Immature natural killer cell (primary cell): ENCODE measurements around the gene TOB2. TPM values are rescaled to one million over a fixed set of nuclear protein-coding genes. Genes with fewer than 3 reads are reported as not detected.
"Not testable (repeated sequence)": the region's sequence is repeated elsewhere in the genome, so short reads cannot be mapped to it uniquely, and the experiment has no call there.

ENCODE experiments used
- DNase-seq, 3 donors: peaks; one replicate each; pipeline ENCODE4 v3.0.0; 2022; ENCODE audit warnings: mixed read lengths in 1 of 3
- H3K27ac Mint-ChIP-seq, 6 donors: one replicate each; pipeline ENCODE4 v1.8.0; 2020; ENCODE audit warnings: mixed read lengths in 6 of 6, mild to moderate bottlenecking in 5 of 6, inconsistent platforms in 4 of 6, moderate library complexity in 3 of 6
- H3K27me3 Mint-ChIP-seq, 3 donors: one replicate each; pipeline ENCODE4 v1.8.0; 2020 to 2021; ENCODE audit warnings: low read depth in 3 of 3, mild to moderate bottlenecking in 3 of 3, mixed read lengths in 3 of 3, moderate library complexity in 3 of 3, inconsistent platforms in 1 of 3
- H3K36me3 Mint-ChIP-seq, 3 donors: one replicate each; pipeline ENCODE4 v1.8.0; 2020; ENCODE audit warnings: mixed read lengths in 3 of 3, inconsistent platforms in 2 of 3, mild to moderate bottlenecking in 2 of 3
- H3K4me1 Mint-ChIP-seq, 2 donors: one replicate each; pipeline ENCODE4 v1.8.0; 2020; ENCODE audit warnings: inconsistent platforms in 2 of 2, mild to moderate bottlenecking in 2 of 2, mixed read lengths in 2 of 2, moderate library complexity in 1 of 2
- H3K4me3 Mint-ChIP-seq, 5 donors: one replicate each; pipeline ENCODE4 v1.8.0; 2020; ENCODE audit warnings: mild to moderate bottlenecking in 5 of 5, mixed read lengths in 5 of 5, inconsistent platforms in 3 of 5, moderate library complexity in 3 of 5
- H3K9me3 Mint-ChIP-seq, 6 donors: one replicate each; pipeline ENCODE4 v1.8.0; 2020; ENCODE audit warnings: mild to moderate bottlenecking in 6 of 6, mixed read lengths in 6 of 6, inconsistent platforms in 4 of 6, moderate library complexity in 3 of 6
- polyA plus RNA-seq, 3 donors: library from polyadenylated mRNA; unstranded; fragments of 300-500 nt; fragmentation: Illumina TruSeq; gene quantifications; one replicate each; pipeline ENCODE4 v1.2.3, GENCODE V29; 2021

The TOB2 gene
- polyA plus RNA-seq, 3 donors from 2014 or later: 5.9 to 23.6 (median 8.6) TPM

DNA sequence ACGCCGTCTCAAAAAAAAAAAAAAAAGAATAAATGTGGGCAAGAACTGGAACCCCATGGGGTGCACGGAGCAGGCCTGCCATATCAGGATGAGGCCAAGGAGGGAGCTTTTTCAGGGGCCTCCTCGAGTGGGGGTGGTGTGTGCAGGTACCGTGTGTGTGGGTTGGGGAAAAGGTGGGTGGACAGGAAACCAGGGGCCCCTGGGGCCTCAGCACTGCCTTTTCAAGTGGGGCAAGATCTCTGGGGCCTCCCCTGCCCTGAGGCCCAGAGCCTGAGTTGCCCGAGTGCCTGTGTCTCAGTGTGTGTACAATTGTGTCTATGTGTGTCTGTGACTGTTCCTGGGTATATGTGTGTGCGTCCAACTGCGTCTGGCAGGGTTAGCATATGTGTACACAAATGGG lies 41.0 kb downstream of the TOB2 start:
- Mint-ChIP-seq H3K27me3 (peaks cover 0 to 3% (median 2%) of the 10 kb centered on the region in 3 donors), H3K4me3 (no peak overlapping the region), H3K36me3 (no peaks in the 10 kb centered on the region), H3K4me1 (peaks cover 4 to 5% of the 10 kb centered on the region in 2 donors), H3K9me3 (no peaks in the 10 kb centered on the region), H3K27ac (no peak overlapping the region)
- no peak for DNase-seq

DNA sequence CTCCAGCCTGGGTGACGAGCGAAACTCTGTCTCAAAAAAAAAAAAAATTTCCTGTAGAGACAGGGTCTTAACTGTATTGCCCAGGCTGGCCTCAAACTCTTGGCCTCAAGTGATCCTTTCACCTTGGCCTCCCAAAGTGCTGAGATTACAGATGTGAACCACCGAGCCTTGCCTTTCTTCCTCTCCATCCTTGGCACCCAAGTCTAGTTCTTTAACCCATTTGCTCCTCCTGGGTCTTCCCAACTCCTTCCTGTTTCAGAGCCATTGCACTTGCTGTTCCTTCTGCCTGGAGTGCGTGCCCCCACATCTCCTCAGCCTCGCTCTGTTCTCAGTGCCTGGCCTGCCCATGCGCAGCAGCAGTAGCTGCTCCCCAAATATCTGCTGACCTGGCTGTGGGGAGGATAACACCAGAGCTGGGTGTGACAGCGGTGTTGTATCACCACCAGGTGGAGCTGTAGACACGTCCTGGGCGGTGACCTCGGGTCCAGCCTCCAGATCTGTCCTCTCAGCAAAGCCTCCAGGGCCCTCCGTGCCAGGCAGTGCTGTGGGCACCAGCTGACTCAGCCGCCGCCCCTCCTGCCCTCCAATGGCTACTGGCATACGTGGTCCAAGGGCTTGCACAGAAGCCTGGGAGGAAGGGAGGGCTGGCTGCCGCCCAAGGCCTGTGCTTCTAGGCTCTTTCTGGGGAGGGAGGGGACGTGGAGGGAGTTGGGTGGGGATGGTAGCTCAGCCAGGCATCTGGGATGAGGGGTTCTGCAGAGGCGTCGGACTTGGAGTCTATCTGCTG lies 42.9 kb downstream of the TOB2 start:
- Mint-ChIP-seq H3K36me3 (no peaks in the 10 kb centered on the region), H3K9me3 (no peaks in the 10 kb centered on the region), H3K4me3 (peak overlapping the region in 1 of 5 donors; percentile 8), H3K27ac (peak overlapping the region in 2 of 6 donors; percentile 21 to 23), H3K4me1 (peaks cover 4 to 5% of the 10 kb centered on the region in 2 donors), H3K27me3 (peaks cover 0 to 3% (median 2%) of the 10 kb centered on the region in 3 donors)
- peak; percentile 81 to 87 (median 84) for DNase-seq

DNA sequence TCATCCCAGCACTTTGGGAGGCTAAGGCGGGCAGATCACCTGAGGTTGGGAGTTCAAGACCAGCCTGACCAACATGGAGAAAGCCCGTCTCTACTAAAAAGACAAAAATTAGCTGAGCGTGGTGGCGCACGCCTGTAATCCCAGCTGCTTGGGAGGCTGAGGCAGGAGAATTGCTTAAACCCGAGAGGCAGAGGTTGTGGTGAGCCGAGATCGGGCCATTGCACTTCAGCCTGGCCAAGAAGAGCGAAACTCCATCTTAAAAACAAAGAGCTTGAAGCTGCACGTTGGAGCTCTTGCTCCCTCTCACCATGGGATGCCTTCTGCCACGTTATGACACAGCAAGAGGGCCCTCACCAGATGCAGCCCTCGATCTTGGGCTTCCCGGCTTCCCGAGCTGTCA lies 43.8 kb downstream of the TOB2 start:
- H3K4me1 Mint-ChIP-seq, H3K4me3 Mint-ChIP-seq, H3K36me3 Mint-ChIP-seq, H3K27ac Mint-ChIP-seq, H3K27me3 Mint-ChIP-seq, DNase-seq, H3K9me3 Mint-ChIP-seq: not testable (repeated sequence)

DNA sequence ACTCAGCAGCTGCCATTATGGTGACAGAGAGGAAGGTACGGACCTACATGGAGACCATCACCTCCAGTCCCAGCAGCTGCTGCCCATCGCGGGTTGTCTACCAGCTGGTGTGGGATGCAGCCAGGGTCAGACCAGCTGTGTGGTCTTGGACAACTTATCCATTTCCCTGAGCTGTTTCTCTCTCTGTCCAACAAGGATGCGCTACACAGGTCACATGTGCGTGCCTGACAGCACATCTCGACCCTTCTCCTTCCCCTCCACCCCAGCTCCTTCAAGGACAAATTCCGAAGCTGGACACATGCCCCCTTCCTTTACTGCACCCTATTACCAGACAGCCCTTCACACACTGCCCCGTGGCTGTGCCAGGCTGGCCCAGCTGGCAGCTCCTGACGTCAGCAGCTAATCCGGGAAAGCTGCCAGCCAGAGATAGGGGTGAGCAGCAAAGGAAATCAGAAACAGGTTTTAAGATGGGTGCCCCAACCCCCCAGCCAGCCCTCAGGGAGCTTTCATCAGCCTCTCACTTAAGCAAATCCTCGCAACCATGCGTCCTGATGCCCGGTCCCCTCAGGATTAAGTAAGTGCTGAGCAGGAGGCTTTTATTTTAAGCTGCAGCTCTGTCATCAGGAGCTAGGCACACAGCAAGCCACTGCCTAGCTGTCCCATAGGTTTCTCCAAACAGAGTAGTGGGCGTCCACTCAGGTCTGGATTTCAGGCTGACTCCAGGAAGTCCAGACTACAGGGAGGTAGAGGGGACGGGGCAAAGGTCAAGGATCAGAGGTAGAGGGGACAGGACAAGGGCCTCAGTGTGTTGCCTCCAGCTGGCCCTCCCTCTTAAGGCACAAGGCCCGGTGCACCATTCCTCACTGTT lies 44.6 kb downstream of the TOB2 start:
- Mint-ChIP-seq H3K36me3 (peaks cover 0 to 7% (median 0%) of the 10 kb centered on the region in 3 donors), H3K9me3 (no peaks in the 10 kb centered on the region), H3K4me1 (peaks cover 4 to 5% of the 10 kb centered on the region in 2 donors), H3K27me3 (peaks cover 0 to 2% (median 1%) of the 10 kb centered on the region in 3 donors), H3K27ac (no peak overlapping the region), H3K4me3 (no peak overlapping the region)
- no peak for DNase-seq

DNA sequence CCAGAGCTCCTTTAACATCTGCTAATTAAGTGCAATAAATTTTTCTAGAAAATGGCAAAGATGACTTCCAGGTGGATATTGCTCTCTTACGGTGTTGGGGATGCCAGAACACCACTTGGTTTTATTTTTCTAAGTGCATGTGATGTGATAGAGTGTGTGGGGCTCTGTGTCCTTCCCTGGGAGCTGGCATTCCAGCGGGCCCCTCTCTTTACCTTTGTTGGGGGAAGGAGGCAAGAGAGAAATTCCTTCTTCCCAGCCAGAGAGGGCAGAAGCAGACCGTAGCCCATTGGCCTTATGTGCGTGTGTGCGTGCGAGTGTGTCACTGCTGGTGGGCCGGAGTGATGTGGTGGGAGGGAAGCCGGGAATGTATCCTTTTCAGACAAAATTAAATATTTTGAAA lies 47.7 kb downstream of the TOB2 start:
- DNase-seq: no peak
- Mint-ChIP-seq H3K4me3 (no peak overlapping the region), H3K36me3 (peaks cover 0 to 13% (median 3%) of the 10 kb centered on the region in 3 donors), H3K27ac (no peak overlapping the region), H3K9me3 (no peaks in the 10 kb centered on the region), H3K27me3 (peaks cover 0 to 2% (median 1%) of the 10 kb centered on the region in 3 donors), H3K4me1 (peaks cover 4 to 5% of the 10 kb centered on the region in 2 donors)

DNA sequence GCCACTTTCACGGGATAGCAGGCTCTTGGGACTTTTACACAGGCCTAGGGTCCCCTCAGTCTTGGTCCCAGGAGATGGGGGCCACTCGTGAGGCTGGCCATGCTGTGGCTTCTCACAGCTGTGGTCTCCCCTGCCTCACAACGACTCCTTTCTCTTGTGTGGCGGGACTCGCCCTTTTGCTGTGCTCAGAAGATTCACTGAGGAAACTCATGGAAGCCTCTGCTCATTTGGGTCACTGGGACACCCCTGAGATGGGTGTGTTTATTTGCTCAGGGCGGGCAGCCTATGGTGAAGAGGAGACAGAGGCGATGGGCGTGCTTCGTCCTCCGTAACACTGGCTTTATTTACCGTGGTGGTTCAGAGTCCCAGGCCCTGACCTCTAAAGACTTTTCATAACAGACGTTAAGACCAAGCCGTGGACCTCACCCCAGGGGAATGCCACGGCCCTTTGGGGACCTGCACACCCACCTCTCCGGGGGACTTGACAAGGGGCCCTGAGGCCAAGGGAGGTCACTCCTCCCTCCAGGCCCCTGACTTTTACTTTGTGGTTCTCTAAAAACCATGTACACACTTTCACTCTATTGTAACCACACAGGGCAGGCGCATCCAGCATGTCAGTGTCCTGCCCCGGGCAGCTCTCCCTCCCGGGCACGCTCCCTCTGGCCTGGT lies 49.3 kb downstream of the TOB2 start:
- no peak for DNase-seq
- Mint-ChIP-seq H3K27ac (no peak overlapping the region), H3K9me3 (no peaks in the 10 kb centered on the region), H3K4me3 (no peak overlapping the region), H3K27me3 (no peaks in the 10 kb centered on the region), H3K4me1 (no peaks in the 10 kb centered on the region), H3K36me3 (peaks cover 0 to 13% (median 3%) of the 10 kb centered on the region in 3 donors)

DNA sequence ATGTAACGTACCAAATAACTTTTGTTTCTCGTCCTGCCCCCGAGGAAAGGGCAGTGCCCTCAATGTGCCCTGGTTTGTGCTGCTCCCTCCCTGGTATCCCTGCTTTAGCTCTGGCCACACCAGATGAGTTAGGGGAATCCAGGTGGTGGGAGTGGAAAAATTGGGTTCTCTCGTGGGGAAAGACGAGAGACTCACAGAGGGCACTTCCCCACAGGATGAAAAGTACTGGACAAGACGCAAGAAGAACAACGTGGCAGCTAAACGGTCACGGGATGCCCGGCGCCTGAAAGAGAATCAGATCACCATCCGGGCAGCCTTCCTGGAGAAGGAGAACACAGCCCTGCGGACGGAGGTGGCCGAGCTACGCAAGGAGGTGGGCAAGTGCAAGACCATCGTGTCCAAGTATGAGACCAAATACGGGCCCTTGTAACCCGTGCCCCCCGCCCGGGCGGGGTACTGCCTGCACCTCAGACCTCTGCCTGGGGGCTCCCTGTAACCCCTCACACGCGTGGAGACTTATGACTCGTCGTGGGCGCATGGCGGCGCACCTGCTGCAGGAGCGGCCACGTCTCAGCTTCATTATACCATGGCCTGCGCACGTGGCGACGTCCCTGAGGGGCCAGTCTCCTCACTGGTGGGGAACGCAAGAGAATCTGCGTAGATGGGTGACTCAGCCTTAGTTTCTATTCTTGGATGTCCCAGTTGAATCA lies 50.9 kb downstream of the TOB2 start:
- Mint-ChIP-seq H3K36me3 (peaks cover 4 to 16% (median 6%) of the 10 kb centered on the region in 3 donors), H3K27ac (no peak overlapping the region), H3K4me3 (no peak overlapping the region), H3K27me3 (no peaks in the 10 kb centered on the region), H3K9me3 (no peaks in the 10 kb centered on the region), H3K4me1 (no peaks in the 10 kb centered on the region)
- no peak for DNase-seq

DNA sequence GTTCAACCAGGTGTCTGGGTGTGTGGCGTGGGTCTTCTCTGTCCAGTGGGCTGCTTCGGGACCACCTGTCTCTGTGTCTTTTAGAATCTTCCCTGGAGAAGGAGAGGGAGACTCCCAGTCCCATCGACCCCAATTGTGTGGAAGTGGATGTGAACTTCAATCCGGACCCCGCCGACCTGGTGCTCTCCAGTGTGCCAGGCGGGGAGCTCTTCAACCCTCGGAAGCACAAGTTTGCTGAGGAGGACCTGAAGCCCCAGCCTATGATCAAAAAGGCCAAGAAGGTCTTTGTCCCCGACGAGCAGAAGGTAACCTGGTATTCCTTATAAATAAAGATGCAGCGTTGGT lies 52.6 kb downstream of the TOB2 start:
- no peak for DNase-seq
- Mint-ChIP-seq H3K27me3 (no peaks in the 10 kb centered on the region), H3K4me1 (no peaks in the 10 kb centered on the region), H3K9me3 (no peaks in the 10 kb centered on the region), H3K4me3 (no peak overlapping the region), H3K27ac (no peak overlapping the region), H3K36me3 (peaks cover 5 to 21% (median 10%) of the 10 kb centered on the region in 3 donors)

DNA sequence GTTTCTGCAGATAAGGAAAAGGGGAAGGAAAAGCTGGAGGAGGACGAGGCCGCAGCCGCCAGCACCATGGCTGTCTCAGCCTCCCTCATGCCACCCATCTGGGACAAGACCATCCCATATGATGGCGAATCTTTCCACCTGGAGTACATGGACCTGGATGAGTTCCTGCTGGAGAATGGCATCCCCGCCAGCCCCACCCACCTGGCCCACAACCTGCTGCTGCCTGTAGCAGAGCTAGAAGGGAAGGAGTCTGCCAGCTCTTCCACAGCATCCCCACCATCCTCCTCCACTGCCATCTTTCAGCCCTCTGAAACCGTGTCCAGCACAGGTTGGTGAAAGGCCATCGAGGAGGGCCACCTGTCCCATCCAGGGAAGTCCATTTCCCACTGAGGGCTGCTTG lies 59.3 kb downstream of the TOB2 start:
- Mint-ChIP-seq H3K4me3 (no peak overlapping the region), H3K27me3 (peaks cover 0 to 2% (median 0%) of the 10 kb centered on the region in 3 donors), H3K4me1 (peaks cover 8 to 9% of the 10 kb centered on the region in 2 donors), H3K27ac (no peak overlapping the region), H3K36me3 (peaks cover 8 to 11% (median 10%) of the 10 kb centered on the region in 3 donors), H3K9me3 (no peaks in the 10 kb centered on the region)
- DNase-seq: no peak

DNA sequence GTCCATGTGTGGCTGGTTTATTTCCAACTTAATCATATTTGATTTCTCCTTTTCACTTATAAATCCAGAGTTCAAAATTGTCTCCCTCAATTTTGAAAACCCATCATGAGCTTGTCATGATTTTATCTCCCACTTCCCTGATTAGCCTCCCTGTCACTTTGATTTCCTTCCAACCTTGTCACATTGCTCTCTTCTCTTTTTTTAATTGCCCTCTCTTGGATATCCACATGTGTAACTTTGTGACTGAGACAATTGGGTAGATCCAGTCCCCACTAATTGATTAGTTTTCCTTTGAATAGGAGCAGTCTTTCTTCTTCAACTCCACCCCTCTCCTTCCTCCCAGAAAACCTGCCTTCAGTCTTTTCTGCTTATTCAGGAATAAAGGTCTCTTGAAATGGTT lies 62.5 kb downstream of the TOB2 start:
- Mint-ChIP-seq H3K36me3 (peaks cover 3% of the 10 kb centered on the region in 3 donors), H3K4me1 (peaks cover 15 to 18% of the 10 kb centered on the region in 2 donors), H3K9me3 (no peaks in the 10 kb centered on the region), H3K27me3 (peaks cover 5 to 8% (median 8%) of the 10 kb centered on the region in 3 donors), H3K4me3 (peak overlapping the region in 3 of 5 donors; percentile 3 to 46 (median 12)), H3K27ac (no peak overlapping the region)
- DNase-seq: no peak

Other genes starting within 250 kb of the TOB2 start
- 10 to 100 TPM; 26.6 to 32.2 (median 30.5) TPM for gene L3MBTL2, start 241.5 kb downstream of the TOB2 start, polyA plus RNA-seq
- gene CHADL, start 205.9 kb downstream of the TOB2 start, polyA plus RNA-seq: under 1 TPM in 2 of 3 donors, not detected in 1; 0.32 to 0.90 TPM
- gene RANGAP1, start 160.6 kb downstream of the TOB2 start, polyA plus RNA-seq: 10 to 100 TPM; 10.4 to 29.9 (median 15.6) TPM
- 1 to 10 TPM in 1 of 3 donors, under 1 TPM in 1, not detected in 1; 0.33 to 2.4 TPM for gene ZC3H7B, start 145.3 kb downstream of the TOB2 start, polyA plus RNA-seq
- 1 to 10 TPM; 1.4 to 3.8 (median 1.8) TPM for gene TEF, start 64.9 kb downstream of the TOB2 start, polyA plus RNA-seq
- 10 to 100 TPM; 26.4 to 31.0 (median 29.9) TPM for gene PHF5A, start 21.9 kb upstream of the TOB2 start, polyA plus RNA-seq
- gene ACO2, start 22.3 kb upstream of the TOB2 start, polyA plus RNA-seq: 100 to 1,000 TPM in 2 of 3 donors, 10 to 100 TPM in 1; 77.1 to 115 (median 111) TPM
- gene POLR3H, start 97.7 kb upstream of the TOB2 start, polyA plus RNA-seq: 10 to 100 TPM in 2 of 3 donors, 1 to 10 TPM in 1; 9.2 to 15.4 (median 15.0) TPM
- not detected for gene CSDC2, start 114.2 kb upstream of the TOB2 start, polyA plus RNA-seq
- 10 to 100 TPM; 24.1 to 31.6 (median 24.4) TPM for gene PMM1, start 143.0 kb upstream of the TOB2 start, polyA plus RNA-seq
- 10 to 100 TPM; 10.4 to 18.6 (median 11.4) TPM for gene DESI1, start 174.2 kb upstream of the TOB2 start, polyA plus RNA-seq
- gene XRCC6, start 174.5 kb upstream of the TOB2 start, polyA plus RNA-seq: 100 to 1,000 TPM; 351 to 473 (median 385) TPM
- 100 to 1,000 TPM; 190 to 209 (median 192) TPM for gene SNU13, start 242.1 kb upstream of the TOB2 start, polyA plus RNA-seq